Measurements from ENCODE around the gene TWNK.

Gene TWNK

DNA sequence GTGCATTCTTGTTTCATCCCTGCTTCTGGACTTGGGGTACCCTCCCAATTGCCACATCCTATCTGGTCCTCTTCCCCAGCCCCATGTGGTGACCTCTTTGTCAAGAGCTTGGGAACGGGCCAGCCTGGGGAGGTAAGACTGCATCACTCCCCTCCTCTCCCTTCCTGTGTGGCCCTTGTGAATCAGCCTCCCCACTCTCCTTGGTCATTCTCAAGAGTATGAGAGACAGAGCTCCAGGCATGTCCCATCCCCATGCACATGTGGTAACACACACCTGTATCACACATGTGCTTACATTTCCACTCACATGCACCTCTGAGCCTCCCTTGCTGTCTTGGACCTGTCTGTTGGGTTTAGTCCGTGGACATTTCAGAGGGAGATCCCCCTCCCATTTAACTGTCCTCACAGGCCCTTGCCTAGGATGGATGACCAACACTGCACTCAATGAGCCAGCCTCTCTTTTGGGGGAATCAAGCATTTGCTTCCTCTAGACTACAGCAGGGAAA lies 2.6 kb upstream of the TWNK start:
- H3K36me3 ChIP-seq (ENCODE audit: control insufficient read depth in 1 of 2, insufficient read depth in 2 of 2, low read depth in 1 of 2, low read length in 2 of 2): peaks cover 52 to 57% of the 10 kb centered on the region in 2 experiments
- no peak for DNase-seq
- no peak overlapping the region for H2BK5ac ChIP-seq (ENCODE audit: low read depth, low read length, poor library complexity, severe bottlenecking)
- H2AFZ ChIP-seq (ENCODE audit: low read depth, low read length): no peak overlapping the region
- H3K27ac ChIP-seq (ENCODE audit: low read length, poor library complexity, severe bottlenecking): no peak overlapping the region
- no peak overlapping the region for H4K91ac ChIP-seq (ENCODE audit: low read length)
- H3K14ac ChIP-seq (ENCODE audit: low read length in 2 of 2): no peak overlapping the region
- no peak overlapping the region for H3K18ac ChIP-seq (ENCODE audit: low read depth in 1 of 2, low read length in 2 of 2)
- H3K79me1 ChIP-seq (replicated peaks; ENCODE audit: low read length, poor library complexity, severe bottlenecking): peaks cover 37% of the 10 kb centered on the region
- H3K9me3 ChIP-seq (ENCODE audit: control insufficient read depth, low read length): no peaks in the 10 kb centered on the region
- H3K4me1 ChIP-seq (ENCODE audit: control insufficient read depth, insufficient read depth, low read depth, low read length): peaks cover 24% of the 10 kb centered on the region
- H2BK15ac ChIP-seq (ENCODE audit: low read depth, poor library complexity, severe bottlenecking): no peak overlapping the region
- no peak overlapping the region for H4K8ac ChIP-seq (ENCODE audit: low read length)
- H3K27me3 ChIP-seq (ENCODE audit: control insufficient read depth in 1 of 2, insufficient read depth in 1 of 2, low read length in 2 of 2): no peaks in the 10 kb centered on the region
- no peak overlapping the region for H2BK120ac ChIP-seq (ENCODE audit: low read depth, low read length)
- H2BK12ac ChIP-seq (ENCODE audit: low read length in 2 of 2): no peak overlapping the region
- no peak overlapping the region for H3K4me3 ChIP-seq (ENCODE audit: insufficient read depth in 1 of 2, low read depth in 1 of 2, low read length in 2 of 2)
- WGBS: 97% methylated on average over 2 of the region's 2 CpGs
- H2AK5ac ChIP-seq (ENCODE audit: low read length, severe bottlenecking): no peak overlapping the region
- no peak overlapping the region for H3K4me2 ChIP-seq (ENCODE audit: low read length, poor library complexity, severe bottlenecking)
- H3K23ac ChIP-seq (ENCODE audit: low read length in 2 of 2): no peak overlapping the region
- H3K4ac ChIP-seq (ENCODE audit: low read depth in 1 of 2, low read length in 2 of 2): no peak overlapping the region
- H3K9ac ChIP-seq (ENCODE audit: low read length): no peak overlapping the region

DNA sequence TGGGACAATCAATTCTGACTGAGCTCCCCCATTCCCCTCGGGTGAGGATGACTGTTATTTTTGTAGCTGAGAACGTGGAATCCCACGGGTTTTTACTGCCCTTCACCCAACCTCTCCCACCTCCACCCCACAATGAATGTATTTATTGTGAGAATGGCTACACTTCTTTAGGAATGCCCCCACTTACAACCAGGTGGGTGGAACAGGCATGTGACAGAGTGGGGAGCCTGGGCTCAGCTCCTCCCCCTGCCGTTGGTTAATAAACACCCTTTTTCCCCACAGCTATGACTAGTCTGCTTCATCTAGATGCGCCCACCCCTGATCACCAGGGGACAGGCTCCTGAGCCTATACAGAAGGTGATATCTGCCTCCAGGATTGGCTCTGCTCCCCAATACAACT lies 2.0 kb upstream of the TWNK start:
- no peaks in the 10 kb centered on the region for H3K9me3 ChIP-seq (ENCODE audit: control insufficient read depth, low read length)
- no peak overlapping the region for H3K4me2 ChIP-seq (ENCODE audit: low read length, poor library complexity, severe bottlenecking)
- no peak overlapping the region for H2AK5ac ChIP-seq (ENCODE audit: low read length, severe bottlenecking)
- H2AFZ ChIP-seq (ENCODE audit: low read depth, low read length): no peak overlapping the region
- H3K23ac ChIP-seq (ENCODE audit: low read length in 2 of 2): no peak overlapping the region
- H3K36me3 ChIP-seq (ENCODE audit: control insufficient read depth in 1 of 2, insufficient read depth in 2 of 2, low read depth in 1 of 2, low read length in 2 of 2): peaks cover 52 to 56% of the 10 kb centered on the region in 2 experiments
- H3K27me3 ChIP-seq (ENCODE audit: control insufficient read depth in 1 of 2, insufficient read depth in 1 of 2, low read length in 2 of 2): no peaks in the 10 kb centered on the region
- H4K91ac ChIP-seq (ENCODE audit: low read length): no peak overlapping the region
- no peak overlapping the region for H3K4me3 ChIP-seq (ENCODE audit: insufficient read depth in 1 of 2, low read depth in 1 of 2, low read length in 2 of 2)
- 91% methylated on average over 2 of the region's 5 CpGs for WGBS
- H3K4me1 ChIP-seq (ENCODE audit: control insufficient read depth, insufficient read depth, low read depth, low read length): peaks cover 24% of the 10 kb centered on the region
- no peak overlapping the region for H3K4ac ChIP-seq (ENCODE audit: low read depth in 1 of 2, low read length in 2 of 2)
- no peak overlapping the region for H2BK15ac ChIP-seq (ENCODE audit: low read depth, poor library complexity, severe bottlenecking)
- H3K9ac ChIP-seq (ENCODE audit: low read length): peak overlapping the region; percentile 90
- no peak for DNase-seq
- H2BK120ac ChIP-seq (ENCODE audit: low read depth, low read length): no peak overlapping the region
- H3K27ac ChIP-seq (ENCODE audit: low read length, poor library complexity, severe bottlenecking): no peak overlapping the region
- no peak overlapping the region for H2BK5ac ChIP-seq (ENCODE audit: low read depth, low read length, poor library complexity, severe bottlenecking)
- H4K8ac ChIP-seq (ENCODE audit: low read length): no peak overlapping the region
- H3K79me1 ChIP-seq (replicated peaks; ENCODE audit: low read length, poor library complexity, severe bottlenecking): peaks cover 39% of the 10 kb centered on the region
- H3K14ac ChIP-seq (ENCODE audit: low read length in 2 of 2): no peak overlapping the region
- no peak overlapping the region for H3K18ac ChIP-seq (ENCODE audit: low read depth in 1 of 2, low read length in 2 of 2)
- H2BK12ac ChIP-seq (ENCODE audit: low read length in 2 of 2): no peak overlapping the region

DNA sequence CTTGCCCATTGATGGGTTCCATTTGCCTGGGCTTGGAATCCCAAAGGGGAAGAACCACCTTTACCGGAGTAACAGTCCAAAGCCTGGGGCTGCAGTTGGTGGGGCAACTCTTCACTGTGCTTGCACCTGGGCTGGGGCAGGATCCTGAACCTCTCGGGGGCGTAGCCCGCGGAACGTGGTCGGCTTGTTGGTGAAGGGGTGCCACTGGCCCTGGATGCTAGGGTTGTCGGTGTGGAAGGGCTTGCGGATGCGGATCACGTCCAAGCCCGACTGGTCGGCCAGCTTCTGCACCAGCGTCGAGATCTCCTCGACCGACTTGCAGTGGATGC lies 756 bp upstream of the TWNK start:
- 33% methylated on average over 17 of the region's 17 CpGs for WGBS

DNA sequence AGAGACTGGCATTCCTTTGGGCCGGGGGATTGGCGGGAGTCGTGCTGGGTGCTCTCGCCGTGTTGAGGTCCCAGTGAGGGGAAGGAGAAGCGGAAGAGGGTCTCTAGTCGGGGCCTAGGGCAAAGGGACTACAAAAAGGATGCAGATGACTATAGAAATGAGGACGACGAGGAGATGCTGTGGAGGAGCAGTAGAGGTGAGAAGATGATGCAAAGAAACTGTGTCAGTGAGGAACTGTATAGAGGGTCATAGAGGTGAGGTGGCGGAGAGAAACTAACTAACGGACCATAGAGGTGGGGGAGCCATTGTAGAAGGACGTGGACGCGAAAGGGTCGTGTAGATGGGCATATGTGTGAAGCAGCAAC lies 324 bp downstream of the TWNK start:
- H2BK15ac ChIP-seq (ENCODE audit: low read depth, poor library complexity, severe bottlenecking): no peak overlapping the region
- H3K36me3 ChIP-seq (ENCODE audit: control insufficient read depth in 1 of 2, insufficient read depth in 2 of 2, low read depth in 1 of 2, low read length in 2 of 2): peaks cover 52 to 57% of the 10 kb centered on the region in 2 experiments
- no peaks in the 10 kb centered on the region for H3K9me3 ChIP-seq (ENCODE audit: control insufficient read depth, low read length)
- 2% methylated on average over 15 of the region's 15 CpGs for WGBS
- H2BK12ac ChIP-seq (ENCODE audit: low read length in 2 of 2): no peak overlapping the region
- H3K4ac ChIP-seq (ENCODE audit: low read depth in 1 of 2, low read length in 2 of 2): no peak overlapping the region
- no peak for DNase-seq
- H4K91ac ChIP-seq (ENCODE audit: low read length): no peak overlapping the region
- peaks cover 24% of the 10 kb centered on the region for H3K4me1 ChIP-seq (ENCODE audit: control insufficient read depth, insufficient read depth, low read depth, low read length)
- no peak overlapping the region for H2BK120ac ChIP-seq (ENCODE audit: low read depth, low read length)
- H3K79me1 ChIP-seq (replicated peaks; ENCODE audit: low read length, poor library complexity, severe bottlenecking): peaks cover 43% of the 10 kb centered on the region
- no peak overlapping the region for H3K27ac ChIP-seq (ENCODE audit: low read length, poor library complexity, severe bottlenecking)
- H3K27me3 ChIP-seq (ENCODE audit: control insufficient read depth in 1 of 2, insufficient read depth in 1 of 2, low read length in 2 of 2): no peaks in the 10 kb centered on the region
- no peak overlapping the region for H3K23ac ChIP-seq (ENCODE audit: low read length in 2 of 2)
- no peak overlapping the region for H2AK5ac ChIP-seq (ENCODE audit: low read length, severe bottlenecking)
- no peak overlapping the region for H3K14ac ChIP-seq (ENCODE audit: low read length in 2 of 2)
- H4K8ac ChIP-seq (ENCODE audit: low read length): peak overlapping the region; percentile 27
- peak overlapping the region; percentile 51 for H2AFZ ChIP-seq (ENCODE audit: low read depth, low read length)
- peak overlapping the region in 1 of 2 experiments; percentile 7 for H3K18ac ChIP-seq (ENCODE audit: low read depth in 1 of 2, low read length in 2 of 2)
- H3K9ac ChIP-seq (ENCODE audit: low read length): peak overlapping the region; percentile 90
- H3K4me2 ChIP-seq (ENCODE audit: low read length, poor library complexity, severe bottlenecking): peak overlapping the region; percentile 60
- peak overlapping the region; percentile 92 to 94 for H3K4me3 ChIP-seq (ENCODE audit: insufficient read depth in 1 of 2, low read depth in 1 of 2, low read length in 2 of 2)
- H2BK5ac ChIP-seq (ENCODE audit: low read depth, low read length, poor library complexity, severe bottlenecking): no peak overlapping the region

More for the DNA sequence above, 756 bp upstream of the TWNK start:
- Histone ChIP-seq H3K9ac (ENCODE audit: low read length) (peak overlapping the region; percentile 90), H2AFZ (ENCODE audit: low read depth, low read length) (peak overlapping the region; percentile 98), H4K8ac (ENCODE audit: low read length) (peak overlapping the region; percentile 95), H3K4me3 (ENCODE audit: insufficient read depth in 1 of 2, low read depth in 1 of 2, low read length in 2 of 2) (peak overlapping the region; percentile 92 to 94), H2BK12ac (ENCODE audit: low read length in 2 of 2) (no peak overlapping the region), H3K4me2 (ENCODE audit: low read length, poor library complexity, severe bottlenecking) (peak overlapping the region; percentile 45), H2BK120ac (ENCODE audit: low read depth, low read length) (no peak overlapping the region), H3K79me1 (replicated peaks; ENCODE audit: low read length, poor library complexity, severe bottlenecking) (peaks cover 43% of the 10 kb centered on the region), H3K18ac (ENCODE audit: low read depth in 1 of 2, low read length in 2 of 2) (peak overlapping the region in 1 of 2 experiments; percentile 90), H3K9me3 (ENCODE audit: control insufficient read depth, low read length) (no peaks in the 10 kb centered on the region), H3K27ac (ENCODE audit: low read length, poor library complexity, severe bottlenecking) (no peak overlapping the region), H3K23ac (ENCODE audit: low read length in 2 of 2) (peak overlapping the region in 1 of 2 experiments; percentile 51), H3K4ac (ENCODE audit: low read depth in 1 of 2, low read length in 2 of 2) (no peak overlapping the region), H4K91ac (ENCODE audit: low read length) (peak overlapping the region; percentile 67), H3K36me3 (ENCODE audit: control insufficient read depth in 1 of 2, insufficient read depth in 2 of 2, low read depth in 1 of 2, low read length in 2 of 2) (peaks cover 52 to 60% of the 10 kb centered on the region in 2 experiments), H2BK5ac (ENCODE audit: low read depth, low read length, poor library complexity, severe bottlenecking) (no peak overlapping the region), H3K27me3 (ENCODE audit: control insufficient read depth in 1 of 2, insufficient read depth in 1 of 2, low read length in 2 of 2) (no peaks in the 10 kb centered on the region), H3K14ac (ENCODE audit: low read length in 2 of 2) (no peak overlapping the region), H2BK15ac (ENCODE audit: low read depth, poor library complexity, severe bottlenecking) (no peak overlapping the region), H3K4me1 (ENCODE audit: control insufficient read depth, insufficient read depth, low read depth, low read length) (peaks cover 24% of the 10 kb centered on the region), H2AK5ac (ENCODE audit: low read length, severe bottlenecking) (no peak overlapping the region)
- no peak for DNase-seq

All from mesenchymal stem cell (in vitro differentiated cells and primary cell).